ENCODE results near the gene DTD1.

The DTD1 gene, protein sequence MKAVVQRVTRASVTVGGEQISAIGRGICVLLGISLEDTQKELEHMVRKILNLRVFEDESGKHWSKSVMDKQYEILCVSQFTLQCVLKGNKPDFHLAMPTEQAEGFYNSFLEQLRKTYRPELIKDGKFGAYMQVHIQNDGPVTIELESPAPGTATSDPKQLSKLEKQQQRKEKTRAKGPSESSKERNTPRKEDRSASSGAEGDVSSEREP

GRCh38 chr20:18587665-18588573 lies at the start of gene DTD1:
TSS of gene DTD1 (plus strand) at chr20:18588054. CDS start at chr20:18588073, 19 bp downstream.
- peak; percentile 90 for DNase-seq (ENCODE audit: low spot score)

DNA sequence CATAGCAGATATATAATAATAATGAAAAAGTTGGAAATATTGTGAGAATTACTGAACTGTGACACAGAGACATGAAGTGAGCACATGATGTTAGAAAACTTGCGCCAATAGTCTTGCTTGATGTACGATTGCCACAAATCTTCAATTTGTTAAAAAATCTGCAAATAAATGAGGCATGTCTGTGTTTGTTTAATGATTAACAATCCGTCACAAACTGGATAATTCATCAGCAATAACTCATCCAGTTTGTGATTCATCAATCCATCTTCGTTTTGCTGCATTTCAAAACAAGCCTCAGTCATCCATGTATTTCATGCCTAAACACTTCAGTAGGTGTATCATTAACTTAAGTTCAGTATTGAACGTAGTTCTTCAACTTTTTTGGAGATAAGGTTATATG lies 46.1 kb upstream of the DTD1 start:
- DNase-seq (ENCODE audit: low spot score): no peak

- DNase-seq (ENCODE audit: low spot score): no peak
Observed at GRCh38 chr20:18543216-18543615, 44.6 kb upstream of the DTD1 start.

DNA sequence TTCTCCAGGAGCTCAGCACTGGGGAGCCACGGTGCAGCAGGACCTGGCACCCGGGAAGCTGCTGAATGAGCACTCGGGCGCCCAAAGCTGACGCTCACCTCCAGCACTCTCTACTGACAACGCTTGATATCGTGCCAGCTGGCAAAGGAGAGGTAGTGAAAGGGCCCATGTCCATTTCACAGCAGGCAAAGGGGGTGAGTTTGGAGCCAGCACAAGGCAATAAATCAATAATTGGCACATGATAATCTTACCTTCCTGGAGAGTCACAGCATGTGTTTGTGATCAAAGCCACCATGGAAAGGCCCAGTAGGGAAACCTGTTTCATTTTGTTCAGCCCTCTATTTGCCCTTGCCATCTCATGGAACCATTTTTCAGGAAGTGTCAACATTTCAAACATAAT lies 43.9 kb upstream of the DTD1 start:
- no peak for DNase-seq (ENCODE audit: low spot score)

DNA sequence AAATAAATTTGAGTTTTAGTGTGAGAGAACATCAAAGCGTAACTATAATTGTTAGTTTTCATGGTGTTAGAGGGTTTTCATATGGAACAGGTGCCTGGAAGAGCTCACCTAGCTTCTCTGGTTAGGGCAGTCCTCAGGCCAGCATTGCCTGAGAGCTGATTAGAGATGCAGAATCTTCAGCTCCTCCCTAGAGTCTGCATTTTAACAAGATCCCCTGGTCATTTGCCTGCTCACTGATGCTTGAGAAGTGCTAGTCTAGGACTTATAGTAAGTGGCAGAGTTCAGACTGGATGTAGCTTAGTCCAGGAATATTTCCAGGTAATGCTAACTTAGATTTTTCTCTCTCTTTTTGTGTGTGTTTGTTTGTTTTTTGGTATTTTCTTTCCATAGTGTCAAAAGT lies 42.3 kb upstream of the DTD1 start:
- no peak for DNase-seq (ENCODE audit: low spot score)

GRCh38 chr20:18548465-18548864 lies 39.4 kb upstream of the DTD1 start:
- DNase-seq (ENCODE audit: low spot score): no peak

DNA sequence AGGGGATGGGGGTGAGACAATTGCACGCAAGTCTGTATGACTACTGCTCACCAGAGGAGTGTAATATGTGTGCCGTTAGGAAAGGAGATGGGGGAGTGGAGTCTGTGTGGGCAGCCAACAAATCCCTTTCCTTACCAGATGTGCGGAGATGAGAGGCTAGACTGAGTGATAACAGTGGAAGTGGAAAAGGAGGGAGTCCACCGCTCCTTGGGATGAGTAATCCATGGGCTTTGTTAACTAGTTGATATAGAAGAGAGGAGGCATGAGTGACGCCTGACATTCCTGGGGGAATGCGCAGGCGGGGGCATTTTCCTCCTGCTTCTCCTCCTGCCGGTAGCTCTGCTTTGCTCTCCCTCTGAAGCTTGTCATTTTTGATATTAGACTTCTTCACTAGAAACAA lies 34.1 kb upstream of the DTD1 start:
- no peak for DNase-seq (ENCODE audit: low spot score)

- peak; percentile 83 for DNase-seq (ENCODE audit: low spot score)
Observed at GRCh38 chr20:18566892-18567738, 20.7 kb upstream of the DTD1 start, which contains the start of gene SMIM26. TSS of gene SMIM26 (plus strand) at chr20:18567432. CDS start at chr20:18567479, 47 bp downstream.

- no peak for DNase-seq (ENCODE audit: low spot score)
Observed at GRCh38 chr20:18567739-18568091, 20.1 kb upstream of the DTD1 start.

GRCh38 chr20:18571009-18571408 lies 16.8 kb upstream of the DTD1 start:
- DNase-seq (ENCODE audit: low spot score): no peak

DNA sequence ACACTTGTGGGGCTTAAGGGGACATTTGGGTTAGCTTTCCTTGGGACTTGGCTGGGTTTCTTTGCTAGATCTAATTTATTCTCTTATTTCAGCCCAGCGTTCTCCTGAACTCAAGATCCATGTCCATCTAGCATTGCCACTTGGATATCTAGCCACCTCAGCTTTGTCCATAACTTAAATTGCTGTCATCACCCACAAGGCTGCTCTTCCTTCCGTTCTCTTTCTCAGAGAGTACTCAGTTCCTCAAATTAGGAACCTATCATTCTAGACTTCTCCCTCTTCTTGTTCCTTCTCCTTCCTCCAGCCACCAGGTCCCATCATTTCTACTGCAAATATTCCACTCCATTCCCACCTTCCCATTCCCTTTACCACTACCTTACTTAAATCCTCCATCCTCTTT lies 16.3 kb upstream of the DTD1 start:
- DNase-seq (ENCODE audit: low spot score): no peak

- no peak for DNase-seq (ENCODE audit: low spot score)
Observed at GRCh38 chr20:18577942-18578341, 9.9 kb upstream of the DTD1 start.

- no peak for DNase-seq (ENCODE audit: low spot score)
Observed at GRCh38 chr20:18578581-18578980, 9.3 kb upstream of the DTD1 start.

DNA sequence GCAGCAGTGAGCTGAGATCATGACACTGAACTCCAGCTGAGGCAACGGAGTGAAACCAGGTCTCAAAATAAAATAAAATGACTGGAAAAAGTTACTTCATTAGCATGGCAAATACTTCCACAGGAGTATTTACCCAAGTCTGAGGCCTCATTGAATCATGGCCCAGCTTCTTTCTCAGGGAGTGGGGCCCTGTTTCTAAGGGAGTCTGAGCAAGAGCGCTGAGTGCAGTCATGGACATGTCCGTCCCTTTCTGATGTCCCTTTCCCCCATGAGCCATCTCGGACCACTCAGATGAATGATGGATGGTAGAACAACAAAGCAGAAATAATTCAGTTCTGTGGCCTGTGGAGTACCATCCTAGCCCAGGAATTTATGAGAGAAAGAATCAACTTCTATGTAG lies 7.8 kb upstream of the DTD1 start:
- DNase-seq (ENCODE audit: low spot score): no peak

DNA sequence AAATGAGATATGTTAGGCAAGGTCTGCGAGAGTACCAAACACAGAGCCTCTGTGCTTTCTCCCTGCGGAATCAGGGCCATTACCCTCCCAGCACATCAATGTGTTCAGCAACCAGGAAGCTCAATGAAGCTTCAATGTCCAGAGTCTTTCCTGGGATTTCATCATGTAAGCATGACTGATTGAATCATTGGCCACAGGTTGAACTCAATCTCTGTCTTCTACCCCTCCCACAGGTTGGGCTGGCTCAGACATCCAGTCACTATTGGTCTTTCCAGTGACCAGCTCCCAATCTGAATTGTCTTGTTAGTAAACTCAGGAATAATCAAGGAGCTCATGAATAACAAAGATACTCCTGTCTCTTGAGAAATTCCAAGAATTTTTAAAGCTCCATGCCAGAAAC lies 2.7 kb upstream of the DTD1 start:
- DNase-seq (ENCODE audit: low spot score): no peak

DNA sequence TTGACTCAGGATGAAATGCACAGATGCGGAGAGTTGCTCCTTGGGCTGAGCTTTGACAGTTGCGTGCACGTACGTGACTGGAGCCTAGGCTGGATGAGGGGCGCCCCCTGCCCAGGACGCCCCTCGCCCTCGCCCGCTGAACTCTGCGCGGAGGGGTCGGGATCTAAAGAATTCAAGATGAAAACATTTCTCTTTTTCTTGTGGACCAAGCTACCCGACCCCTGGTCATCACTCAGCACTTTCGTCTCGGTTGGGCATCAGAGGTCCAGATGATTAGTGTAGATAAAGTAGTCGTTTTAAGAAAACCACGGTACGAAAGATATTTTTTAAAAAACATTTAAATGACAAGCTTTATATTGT lies 700 bp downstream of the DTD1 start:
- DNase-seq (ENCODE audit: low spot score): peak; percentile 37

- DNase-seq (ENCODE audit: low spot score): no peak
Observed at GRCh38 chr20:18589941-18590674, 2.3 kb downstream of the DTD1 start.

DNA sequence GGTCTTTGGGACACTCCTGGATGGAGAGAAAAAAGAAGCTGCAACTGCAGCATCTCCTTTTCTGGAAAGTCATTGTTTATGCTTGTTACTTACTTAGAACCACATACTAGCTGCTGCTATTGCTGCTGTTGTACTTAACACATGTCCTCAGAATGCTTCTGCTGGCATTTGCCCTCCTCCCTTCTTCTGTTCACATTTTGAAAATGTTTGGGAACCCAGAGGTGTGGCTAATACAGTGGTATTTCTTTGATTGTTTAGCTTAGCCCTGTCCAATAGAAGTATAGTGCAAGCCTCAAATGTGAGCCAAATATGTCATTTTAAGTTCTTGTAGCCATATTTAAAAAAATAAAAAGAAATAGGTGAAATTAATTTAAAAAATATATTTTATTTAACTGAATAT lies 8.4 kb downstream of the DTD1 start:
- no peak for DNase-seq (ENCODE audit: low spot score)

DNA sequence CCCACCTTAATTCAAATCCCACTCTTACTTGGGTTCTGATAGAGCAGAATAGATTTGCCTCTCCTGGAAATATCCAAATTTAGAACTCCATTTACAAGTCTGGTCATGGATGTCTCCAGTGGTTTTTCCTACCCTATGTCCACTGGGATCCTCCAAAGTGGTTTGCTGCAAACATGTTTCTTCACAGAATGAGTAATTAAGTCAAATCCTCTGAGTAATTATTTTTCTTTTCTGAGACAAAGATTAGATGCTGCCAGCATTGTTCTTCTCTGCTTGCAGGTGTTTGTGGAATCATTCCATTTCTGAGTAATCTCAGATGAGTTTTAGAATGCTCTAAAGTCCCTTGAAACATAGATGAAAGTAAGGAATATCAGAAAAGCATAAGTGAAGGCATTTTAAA lies 21.9 kb downstream of the DTD1 start:
- DNase-seq (ENCODE audit: low spot score): no peak

DNA sequence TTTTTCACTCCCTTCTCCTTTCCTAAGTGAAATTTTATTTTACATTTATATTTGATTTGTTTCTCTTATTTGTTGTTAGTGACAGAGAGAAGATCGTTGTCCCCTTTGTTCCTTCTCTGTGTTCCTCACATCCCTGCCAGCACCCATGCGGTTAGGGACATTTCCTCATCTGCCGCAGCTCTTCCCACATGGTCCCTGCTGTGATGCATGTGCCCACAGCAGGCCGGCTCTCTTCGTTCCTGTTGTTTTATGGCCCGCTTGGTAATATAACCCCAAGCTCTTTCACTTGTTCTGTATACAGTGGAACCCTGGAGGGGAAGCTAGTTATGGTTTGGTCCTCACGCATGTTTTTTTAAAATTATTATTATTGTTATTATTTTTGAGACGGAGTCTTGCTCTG lies 23.6 kb downstream of the DTD1 start:
- DNase-seq (ENCODE audit: low spot score): no peak

DNA sequence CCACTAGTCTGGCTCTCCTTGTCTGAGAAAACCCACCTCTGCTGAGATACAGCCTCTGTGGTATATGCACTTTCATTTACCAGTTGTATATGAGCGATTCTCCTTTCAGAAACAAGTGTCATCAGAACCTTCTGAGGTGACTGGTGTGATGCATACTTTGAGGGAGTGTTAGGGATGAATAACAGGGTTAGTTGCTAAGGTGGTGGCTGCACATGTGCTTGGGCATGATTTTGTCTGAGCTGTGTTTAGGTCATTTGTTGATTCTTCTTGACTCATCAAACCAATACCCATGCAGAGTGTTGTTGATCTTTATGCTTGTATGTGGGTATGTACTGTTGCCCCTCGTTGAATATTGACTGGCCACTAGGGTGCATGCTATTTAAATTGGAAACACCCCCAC lies 25.7 kb downstream of the DTD1 start:
- no peak for DNase-seq (ENCODE audit: low spot score)

DNA sequence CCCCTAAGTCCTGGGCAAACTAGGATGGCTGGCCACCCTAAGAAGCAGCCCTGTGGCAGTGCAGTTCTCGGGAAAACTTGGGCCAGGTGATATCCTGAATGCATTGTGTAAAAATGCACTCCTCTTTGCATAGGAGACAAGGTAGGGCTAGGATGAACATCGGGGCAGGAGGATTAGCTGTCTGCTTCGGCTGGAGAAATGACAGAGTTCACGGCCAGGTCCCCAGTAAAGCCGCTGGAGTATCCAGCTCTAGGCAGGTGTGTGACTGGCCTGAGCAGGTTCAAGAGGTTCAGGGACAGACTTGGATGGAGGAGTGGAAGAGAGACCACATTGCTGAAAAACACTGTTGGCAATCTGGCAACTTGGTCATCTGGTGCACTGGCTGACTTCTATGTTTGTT lies 26.4 kb downstream of the DTD1 start:
- DNase-seq (ENCODE audit: low spot score): no peak

All from globus pallidus (tissue), 1 donor.